Testis (tissue), 5 donors: ENCODE data around the gene TMOD4. TPM values are rescaled to one million over a fixed set of nuclear protein-coding genes. Genes with fewer than 3 reads are reported as not detected.
A peak's percentile ranks its signal among the peaks of the same experiment; 100 is the strongest.

Experiments used
- DNase-seq: peaks from one replicate; pipeline ENCODE4 v3.0.0-alpha.2; 2019
- H3K27ac ChIP-seq, 2 donors: fragments of 200-600 bp; sonication (generic); one replicate each; pipeline ENCODE4 v1.5.1; 2019
- H3K27me3 ChIP-seq: fragments of 200-600 bp; sonication (generic); one replicate; pipeline ENCODE4 v1.5.1; 2019
- H3K36me3 ChIP-seq: fragments of 200-600 bp; sonication (generic); one replicate; pipeline ENCODE4 v1.5.1; 2017; ENCODE audit warnings: low read depth; ENCODE audit errors: missing control alignments
- H3K4me1 ChIP-seq: fragments of 200-600 bp; sonication (generic); one replicate; pipeline ENCODE4 v1.5.1; 2019
- H3K4me3 ChIP-seq, 2 donors: fragments of 200-600 bp; sonication (generic); one replicate each; pipeline ENCODE4 v1.5.1; 2017 to 2019
- H3K9me3 ChIP-seq: fragments of 200-600 bp; sonication (generic); one replicate; pipeline ENCODE4 v1.5.1; 2017
- POLR2A ChIP-seq: fragments of 450-650 bp; IDR thresholded peaks from one replicate; pipeline ENCODE4 v1.6.1; 2017; ENCODE audit warnings: antibody characterized with exemption, mild to moderate bottlenecking, moderate library complexity
- WGBS, 2 donors: methylation state at CpG; one replicate each; pipeline ENCODE4 v1.1.5; 2018; 5-methylcytosine and 5-hydroxymethylcytosine counted together
- intact Hi-C: fragments of 100-400 bp; cut with DNase I; formaldehyde crosslinking; loops from one replicate; pipeline ENCODE4 v1.15.1; 2023; ENCODE audit warnings: low total_unique reads
- long read RNA-seq, 2 donors: transcript quantifications; one replicate each; lab custom pipeline, GENCODE V29; 2026
- polyA plus RNA-seq: library from polyadenylated mRNA; stranded (reverse); fragments of 350-450 nt; fragmentation: Illumina TruSeq; extraction: RNeasy Lipid Tissue Mini Kit (QIAGEN cat#74804); gene quantifications from one replicate; pipeline ENCODE4 v1.2.3, GENCODE V29; 2014; ENCODE audit warnings: low read depth, low replicate concordance; ENCODE audit not compliant: insufficient read depth
- total RNA-seq, 2 donors: library from RNA; depleted of rRNA; stranded (reverse); fragments of >200 nt; gene quantifications; one replicate each; pipeline ENCODE4 v1.2.3, GENCODE V29; 2016
- TF ChIP-seq, protein P1 (sequence below), 3 experiments: fragments of 450-650 bp in 2 of 3; fragments of 200-600 bp in 1 of 3; sonication (generic) in 1 of 3; IDR thresholded peaks; one replicate each; pipeline ENCODE4 v1.5.1; 2016 to 2019; ENCODE audit warnings: antibody characterized with exemption in 3 of 3, mild to moderate bottlenecking in 2 of 3, moderate library complexity in 1 of 3

The TMOD4 gene
- total RNA-seq (not detected), polyA plus RNA-seq (2.1 TPM)
- long read RNA-seq, donor 1, result 0 reads
- long read RNA-seq, donor 2, result 0 reads

GRCh38 chr1:151175863-151176262, at the start of gene TMOD4:
TSS of gene TMOD4 (minus strand) at chr1:151175981. CDS start at chr1:151174875, 1,106 bp downstream.
- peaks cover 4% of the 10 kb centered on the region for H3K36me3 ChIP-seq
- no peak for TF ChIP-seq POLR2A
- TF ChIP-seq, protein P1, sequence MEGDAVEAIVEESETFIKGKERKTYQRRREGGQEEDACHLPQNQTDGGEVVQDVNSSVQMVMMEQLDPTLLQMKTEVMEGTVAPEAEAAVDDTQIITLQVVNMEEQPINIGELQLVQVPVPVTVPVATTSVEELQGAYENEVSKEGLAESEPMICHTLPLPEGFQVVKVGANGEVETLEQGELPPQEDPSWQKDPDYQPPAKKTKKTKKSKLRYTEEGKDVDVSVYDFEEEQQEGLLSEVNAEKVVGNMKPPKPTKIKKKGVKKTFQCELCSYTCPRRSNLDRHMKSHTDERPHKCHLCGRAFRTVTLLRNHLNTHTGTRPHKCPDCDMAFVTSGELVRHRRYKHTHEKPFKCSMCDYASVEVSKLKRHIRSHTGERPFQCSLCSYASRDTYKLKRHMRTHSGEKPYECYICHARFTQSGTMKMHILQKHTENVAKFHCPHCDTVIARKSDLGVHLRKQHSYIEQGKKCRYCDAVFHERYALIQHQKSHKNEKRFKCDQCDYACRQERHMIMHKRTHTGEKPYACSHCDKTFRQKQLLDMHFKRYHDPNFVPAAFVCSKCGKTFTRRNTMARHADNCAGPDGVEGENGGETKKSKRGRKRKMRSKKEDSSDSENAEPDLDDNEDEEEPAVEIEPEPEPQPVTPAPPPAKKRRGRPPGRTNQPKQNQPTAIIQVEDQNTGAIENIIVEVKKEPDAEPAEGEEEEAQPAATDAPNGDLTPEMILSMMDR (IDR thresholded peaks at IDR 0.05), result peak in 2 of 3 experiments; percentile 13 to 45
- no peak within 1 kb of the TSS for H3K4me3 ChIP-seq
- no peaks in the 10 kb centered on the region for H3K4me1 ChIP-seq
- no peak within 1 kb of the TSS for H3K27ac ChIP-seq
- H3K27me3 ChIP-seq, result no peaks in the 10 kb centered on the region
- intact Hi-C loops, result no loop called here
- 61 to 74% methylated on average over 4 of the region's 4 CpGs for WGBS, 2 donors
- no peaks in the 10 kb centered on the region for H3K9me3 ChIP-seq
- DNase-seq, result no peak

GRCh38 chr1:151222130-151222529, 46.3 kb upstream of the TMOD4 start:
- Histone ChIP-seq H3K4me3 (no peak overlapping the region), H3K9me3 (no peaks in the 10 kb centered on the region), H3K27ac (no peak overlapping the region), H3K4me1 (peaks cover 6% of the 10 kb centered on the region), H3K27me3 (no peaks in the 10 kb centered on the region), H3K36me3 (no peaks in the 10 kb centered on the region)
- intact Hi-C loops, result no loop called here
- DNase-seq, result peak; percentile 72
- no peak for TF ChIP-seq POLR2A
- TF ChIP-seq, protein P1 (IDR thresholded peaks at IDR 0.05), result no peak
- WGBS, 2 donors, result 64 to 83% methylated on average over 4 of the region's 4 CpGs

- Histone ChIP-seq H3K9me3 (no peaks in the 10 kb centered on the region), H3K4me1 (peaks cover 6% of the 10 kb centered on the region), H3K27ac (no peak overlapping the region), H3K27me3 (no peaks in the 10 kb centered on the region), H3K36me3 (no peaks in the 10 kb centered on the region), H3K4me3 (no peak overlapping the region)
- intact Hi-C loops, result no loop called here
- 71 to 82% methylated on average over 1 of the region's 1 CpG for WGBS, 2 donors
- DNase-seq, result no peak
- TF ChIP-seq, protein P1 (IDR thresholded peaks at IDR 0.05), result no peak
- no peak for TF ChIP-seq POLR2A
Measured at GRCh38 chr1:151221616-151222015, 45.8 kb upstream of the TMOD4 start.

DNA sequence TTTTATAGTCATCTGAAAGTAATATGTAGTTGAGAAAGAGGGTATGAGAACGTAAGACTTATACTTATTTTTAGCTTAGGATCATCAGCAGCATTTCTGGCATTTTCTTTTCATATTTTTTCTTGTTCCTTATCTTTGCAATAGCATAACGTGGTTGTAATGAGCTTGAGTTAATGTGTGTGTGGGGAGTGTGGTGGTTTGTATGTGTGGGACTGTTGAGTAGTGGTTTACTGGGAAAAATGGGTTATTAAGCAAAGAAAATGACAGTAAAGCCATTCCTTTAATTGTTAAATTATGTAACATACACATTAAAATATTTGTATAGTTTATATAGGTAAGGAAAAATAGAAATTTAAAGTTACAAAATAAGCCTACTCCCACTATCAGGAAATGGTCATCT, 37.8 kb upstream of the TMOD4 start:
- no peak for DNase-seq
- intact Hi-C loops, result no loop called here
- TF ChIP-seq, protein P1 (IDR thresholded peaks at IDR 0.05), result no peak
- TF ChIP-seq POLR2A, result no peak
- H3K27ac ChIP-seq, result no peak overlapping the region
- H3K4me3 ChIP-seq, result no peak overlapping the region
- H3K9me3 ChIP-seq, result no peaks in the 10 kb centered on the region
- peaks cover 4% of the 10 kb centered on the region for H3K4me1 ChIP-seq
- 20 to 27% methylated on average over 2 of the region's 2 CpGs for WGBS, 2 donors
- H3K27me3 ChIP-seq, result no peaks in the 10 kb centered on the region
- no peaks in the 10 kb centered on the region for H3K36me3 ChIP-seq

DNA sequence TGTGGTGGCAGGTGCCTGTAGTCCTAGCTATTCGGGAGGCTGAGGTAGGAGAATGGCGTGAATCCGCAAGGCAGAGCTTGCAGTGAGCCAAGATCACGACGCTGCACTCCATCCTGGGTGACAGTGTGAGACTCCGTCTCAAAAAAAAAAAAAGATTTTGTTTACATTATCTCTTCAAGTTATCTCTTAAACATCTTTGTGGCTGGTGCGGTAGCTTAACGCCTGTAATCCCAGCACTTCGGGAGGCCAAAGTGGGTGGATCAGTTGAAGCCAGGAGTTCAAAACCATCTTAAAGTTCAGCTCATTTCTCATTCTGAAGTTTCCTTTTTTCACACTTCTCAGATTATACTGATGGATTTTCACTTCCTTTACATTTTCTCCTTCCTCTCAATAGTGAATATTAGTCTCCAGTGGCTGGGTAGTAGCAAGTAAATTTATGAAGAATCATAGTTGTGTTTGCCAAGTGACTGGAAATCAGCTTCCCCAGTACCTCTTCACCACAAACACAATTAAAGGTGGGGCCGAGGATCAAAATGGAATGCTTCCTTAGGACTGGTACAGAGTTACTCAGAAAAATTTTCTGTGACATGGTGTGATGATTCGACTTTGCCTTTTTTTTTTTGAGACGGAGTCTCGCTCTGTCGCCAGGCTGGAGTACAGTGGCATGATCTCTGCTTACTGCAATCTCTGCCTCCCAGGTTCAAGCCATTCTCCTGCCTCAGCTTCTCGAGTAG, 36.4 kb upstream of the TMOD4 start:
- DNase-seq, result no peak
- Histone ChIP-seq H3K36me3 (no peaks in the 10 kb centered on the region), H3K4me1 (peaks cover 2% of the 10 kb centered on the region), H3K27me3 (no peaks in the 10 kb centered on the region), H3K9me3 (no peaks in the 10 kb centered on the region), H3K4me3 (no peak overlapping the region), H3K27ac (no peak overlapping the region)
- intact Hi-C loops, result no loop called here
- WGBS, 2 donors, result 88 to 90% methylated on average over 15 of the region's 15 CpGs
- TF ChIP-seq, protein P1 (IDR thresholded peaks at IDR 0.05), result no peak
- TF ChIP-seq POLR2A, result no peak
